Mesenchymal stem cell (in vitro differentiated cells and primary cell): Measurements from ENCODE around the gene GFRA1.

ENCODE experiments used
- DNase-seq: peaks from one replicate; pipeline ENCODE4 v3.0.0-alpha.2; 2013
- H2AFZ ChIP-seq: one replicate; pipeline ENCODE4 v1.6.1; 2013; ENCODE audit warnings: low read depth, mild to moderate bottlenecking, control low read depth, inconsistent platforms, low read length, moderate library complexity
- H2AK5ac ChIP-seq: 2 replicates; pipeline ENCODE4 v1.6.1; 2013; ENCODE audit warnings: low read length, moderate library complexity, mild to moderate bottlenecking, inconsistent platforms; ENCODE audit not compliant: severe bottlenecking
- H2BK120ac ChIP-seq: one replicate; pipeline ENCODE4 v1.6.1; 2013; ENCODE audit warnings: low read depth, mild to moderate bottlenecking, inconsistent platforms, low read length, moderate library complexity
- H2BK12ac ChIP-seq, 2 experiments: one replicate each; pipeline ENCODE4 v1.6.1; 2013; ENCODE audit warnings: inconsistent platforms in 2 of 2, low read length in 2 of 2, mild to moderate bottlenecking in 2 of 2, moderate library complexity in 2 of 2, control low read depth in 1 of 2
- H2BK15ac ChIP-seq: one replicate; pipeline ENCODE4 v1.6.1; 2013; ENCODE audit warnings: mild to moderate bottlenecking, low read depth, inconsistent platforms; ENCODE audit not compliant: poor library complexity, severe bottlenecking
- H2BK5ac ChIP-seq: 2 replicates; pipeline ENCODE4 v1.6.1; 2013; ENCODE audit warnings: low read depth, mild to moderate bottlenecking, low read length, control low read depth, inconsistent platforms; ENCODE audit not compliant: poor library complexity, severe bottlenecking
- H3K14ac ChIP-seq, 2 experiments: one replicate each; pipeline ENCODE4 v1.6.1; 2013; ENCODE audit warnings: inconsistent platforms in 2 of 2, low read length in 2 of 2, control low read depth in 1 of 2, mild to moderate bottlenecking in 1 of 2, moderate library complexity in 1 of 2
- H3K18ac ChIP-seq, 2 experiments: one replicate each; pipeline ENCODE4 v1.6.1; 2013; ENCODE audit warnings: inconsistent platforms in 2 of 2, low read length in 2 of 2, control low read depth in 1 of 2, low read depth in 1 of 2, mild to moderate bottlenecking in 1 of 2
- H3K23ac ChIP-seq, 2 experiments: one replicate each; pipeline ENCODE4 v1.6.1; 2013; ENCODE audit warnings: inconsistent platforms in 2 of 2, low read length in 2 of 2, mild to moderate bottlenecking in 2 of 2, moderate library complexity in 2 of 2, control low read depth in 1 of 2
- H3K27ac ChIP-seq: 2 replicates; pipeline ENCODE4 v1.5.1; 2013; ENCODE audit warnings: mild to moderate bottlenecking, moderate library complexity, low read length, control low read depth, inconsistent platforms; ENCODE audit not compliant: poor library complexity, severe bottlenecking
- H3K27me3 ChIP-seq, 2 experiments: 2 replicates each; pipeline versions ENCODE4 v1.6.1 to v1.7.0; 2013; ENCODE audit warnings: low read length in 2 of 2, mild to moderate bottlenecking in 2 of 2, moderate library complexity in 2 of 2, control low read depth in 1 of 2, inconsistent platforms in 1 of 2; ENCODE audit not compliant: control insufficient read depth in 1 of 2, insufficient read depth in 1 of 2
- H3K36me3 ChIP-seq, 2 experiments: 2 replicates each; pipeline versions ENCODE4 v1.6.1 to v1.7.0; 2013; ENCODE audit warnings: low read length in 2 of 2, control low read depth in 1 of 2, inconsistent platforms in 1 of 2, low read depth in 1 of 2, mild to moderate bottlenecking in 1 of 2; ENCODE audit not compliant: insufficient read depth in 2 of 2, control insufficient read depth in 1 of 2
- H3K4ac ChIP-seq, 2 experiments: one replicate each; pipeline ENCODE4 v1.6.1; 2013; ENCODE audit warnings: inconsistent platforms in 2 of 2, low read length in 2 of 2, mild to moderate bottlenecking in 2 of 2, moderate library complexity in 2 of 2, control low read depth in 1 of 2, low read depth in 1 of 2
- H3K4me1 ChIP-seq: 2 replicates; pipeline ENCODE4 v1.6.1; 2013; ENCODE audit warnings: low read depth, low read length, control low read depth; ENCODE audit not compliant: control insufficient read depth, insufficient read depth
- H3K4me2 ChIP-seq: 2 replicates; pipeline ENCODE4 v1.6.1; 2013; ENCODE audit warnings: low read length, mild to moderate bottlenecking, inconsistent platforms; ENCODE audit not compliant: poor library complexity, severe bottlenecking
- H3K4me3 ChIP-seq, 2 experiments: 2 replicates each; pipeline versions ENCODE4 v1.5.1 to v1.7.0; 2013; ENCODE audit warnings: low read length in 2 of 2, mild to moderate bottlenecking in 2 of 2, control low read depth in 1 of 2, low read depth in 1 of 2; ENCODE audit not compliant: insufficient read depth in 1 of 2
- H3K79me1 ChIP-seq: replicated peaks from 2 replicates; pipeline ENCODE4 v1.6.1; 2013; ENCODE audit warnings: mild to moderate bottlenecking, control low read depth, low read length, inconsistent platforms; ENCODE audit not compliant: poor library complexity, severe bottlenecking
- H3K9ac ChIP-seq: 2 replicates; pipeline ENCODE4 v1.7.0; 2013; ENCODE audit warnings: mild to moderate bottlenecking, low read length, moderate library complexity
- H3K9me3 ChIP-seq: 2 replicates; pipeline ENCODE4 v1.7.0; 2013; ENCODE audit warnings: mild to moderate bottlenecking, low read length; ENCODE audit not compliant: control insufficient read depth
- H4K8ac ChIP-seq: one replicate; pipeline ENCODE4 v1.6.1; 2013; ENCODE audit warnings: inconsistent platforms, mild to moderate bottlenecking, low read length, moderate library complexity
- H4K91ac ChIP-seq: one replicate; pipeline ENCODE4 v1.6.1; 2013; ENCODE audit warnings: mild to moderate bottlenecking, low read length, inconsistent platforms
- WGBS: methylation state at CpG from one replicate; pipeline ENCODE4 v1.1.7; 2013; ENCODE audit warnings: mixed read lengths; 5-methylcytosine and 5-hydroxymethylcytosine counted together

The GFRA1 gene

DNA sequence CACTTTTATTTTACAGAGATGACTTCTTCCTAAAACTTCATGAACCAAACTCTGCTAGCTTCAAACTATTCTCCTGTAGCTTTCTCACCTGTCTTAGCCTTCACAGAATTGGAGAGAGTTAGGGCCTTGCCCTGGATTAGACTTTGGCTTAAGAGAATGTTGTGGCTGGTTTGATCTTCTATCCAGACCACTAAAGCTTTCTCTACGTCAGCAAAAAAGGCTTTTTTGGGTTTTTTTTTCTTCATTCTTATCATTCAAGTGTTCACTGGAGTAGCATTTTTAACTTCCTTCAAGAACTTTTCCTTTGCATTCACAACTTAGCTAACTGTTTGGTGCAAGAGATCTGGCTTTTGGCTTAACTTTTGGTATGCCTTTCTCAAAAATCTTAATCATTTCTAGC, 31.9 kb upstream of the GFRA1 start:
- no peaks in the 10 kb centered on the region for H3K9me3 ChIP-seq
- no peak overlapping the region for H3K4ac ChIP-seq
- H4K91ac ChIP-seq = no peak overlapping the region
- no CpG with 5 or more reads among the region's 1 CpG for WGBS
- H3K18ac ChIP-seq = no peak overlapping the region
- no peak overlapping the region for H2AK5ac ChIP-seq
- H3K23ac ChIP-seq = no peak overlapping the region
- no peak overlapping the region for H2AFZ ChIP-seq
- H3K27me3 ChIP-seq = no peaks in the 10 kb centered on the region
- no peak overlapping the region for H3K9ac ChIP-seq
- H3K4me2 ChIP-seq = no peak overlapping the region
- no peak overlapping the region for H2BK12ac ChIP-seq
- no peak overlapping the region for H2BK15ac ChIP-seq
- H2BK120ac ChIP-seq = no peak overlapping the region
- H3K36me3 ChIP-seq = no peaks in the 10 kb centered on the region
- peaks cover 2% of the 10 kb centered on the region for H3K4me1 ChIP-seq
- no peak overlapping the region for H4K8ac ChIP-seq
- no peak overlapping the region for H2BK5ac ChIP-seq
- no peak for DNase-seq
- no peak overlapping the region for H3K14ac ChIP-seq
- H3K27ac ChIP-seq = no peak overlapping the region
- no peaks in the 10 kb centered on the region for H3K79me1 ChIP-seq
- no peak overlapping the region for H3K4me3 ChIP-seq

DNA sequence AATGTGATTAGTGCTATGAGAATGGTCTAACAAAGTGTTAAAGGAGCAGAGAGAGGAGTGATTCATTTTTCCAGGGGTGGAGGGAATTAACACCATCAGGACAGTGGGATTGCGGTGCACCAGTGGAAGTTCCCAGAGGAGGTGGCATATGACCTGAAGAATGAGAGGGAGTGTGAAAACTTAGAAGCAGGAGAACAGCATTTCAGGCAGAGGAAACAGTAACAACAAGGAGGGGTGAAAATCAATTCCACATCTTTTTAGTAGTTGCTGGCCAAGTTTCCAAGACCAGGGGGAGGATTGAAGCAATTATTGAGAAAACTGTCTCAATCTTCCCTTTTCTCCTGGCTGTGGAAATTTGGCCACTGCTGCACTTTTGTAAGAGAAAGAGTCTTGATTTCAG, 27.5 kb upstream of the GFRA1 start:
- Histone ChIP-seq H2AK5ac (no peak overlapping the region), H3K23ac (no peak overlapping the region), H2BK12ac (no peak overlapping the region), H3K27me3 (no peaks in the 10 kb centered on the region), H4K8ac (no peak overlapping the region), H3K4me3 (no peak overlapping the region), H3K9me3 (no peaks in the 10 kb centered on the region), H3K18ac (no peak overlapping the region), H2BK15ac (no peak overlapping the region), H3K4me1 (peaks cover 2% of the 10 kb centered on the region), H2AFZ (no peak overlapping the region), H3K79me1 (no peaks in the 10 kb centered on the region), H3K36me3 (no peaks in the 10 kb centered on the region), H3K14ac (no peak overlapping the region), H3K4ac (no peak overlapping the region), H2BK120ac (no peak overlapping the region), H3K27ac (no peak overlapping the region), H4K91ac (no peak overlapping the region), H3K4me2 (no peak overlapping the region), H2BK5ac (no peak overlapping the region), H3K9ac (no peak overlapping the region)
- DNase-seq = no peak
- WGBS = 81% methylated on average over 1 of the region's 1 CpG

DNA sequence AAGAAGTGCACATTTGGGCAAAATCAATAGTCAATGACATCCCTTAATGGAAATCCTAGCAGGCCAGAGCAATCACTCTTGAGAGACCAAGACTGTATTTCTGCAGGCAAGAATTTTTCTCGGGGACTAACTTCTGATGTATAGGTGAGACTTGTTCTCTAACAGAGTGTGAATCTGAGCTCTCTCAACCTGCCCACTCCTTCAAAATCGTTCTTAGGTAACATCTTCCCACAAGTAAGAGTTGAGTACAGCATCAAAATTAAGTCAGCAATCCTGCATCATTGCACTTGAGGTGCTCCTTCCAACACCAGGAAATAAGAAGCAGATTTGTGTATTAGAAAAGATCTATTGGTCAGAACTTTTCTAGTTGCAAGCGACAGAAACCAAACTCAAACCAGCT, 25.6 kb upstream of the GFRA1 start:
- no peak overlapping the region for H2BK12ac ChIP-seq
- H3K4me1 ChIP-seq = peaks cover 2% of the 10 kb centered on the region
- H3K27me3 ChIP-seq = no peaks in the 10 kb centered on the region
- H2BK5ac ChIP-seq = no peak overlapping the region
- no peak overlapping the region for H4K8ac ChIP-seq
- no peak overlapping the region for H2AK5ac ChIP-seq
- DNase-seq = no peak
- H3K4me2 ChIP-seq = no peak overlapping the region
- 100% methylated on average over 1 of the region's 3 CpGs for WGBS
- no peak overlapping the region for H3K14ac ChIP-seq
- no peak overlapping the region for H3K23ac ChIP-seq
- H3K9me3 ChIP-seq = no peaks in the 10 kb centered on the region
- H3K4ac ChIP-seq = no peak overlapping the region
- H2BK15ac ChIP-seq = no peak overlapping the region
- no peak overlapping the region for H2BK120ac ChIP-seq
- no peak overlapping the region for H3K4me3 ChIP-seq
- no peaks in the 10 kb centered on the region for H3K36me3 ChIP-seq
- no peak overlapping the region for H2AFZ ChIP-seq
- no peak overlapping the region for H4K91ac ChIP-seq
- H3K9ac ChIP-seq = no peak overlapping the region
- no peak overlapping the region for H3K27ac ChIP-seq
- no peak overlapping the region for H3K18ac ChIP-seq
- no peaks in the 10 kb centered on the region for H3K79me1 ChIP-seq

DNA sequence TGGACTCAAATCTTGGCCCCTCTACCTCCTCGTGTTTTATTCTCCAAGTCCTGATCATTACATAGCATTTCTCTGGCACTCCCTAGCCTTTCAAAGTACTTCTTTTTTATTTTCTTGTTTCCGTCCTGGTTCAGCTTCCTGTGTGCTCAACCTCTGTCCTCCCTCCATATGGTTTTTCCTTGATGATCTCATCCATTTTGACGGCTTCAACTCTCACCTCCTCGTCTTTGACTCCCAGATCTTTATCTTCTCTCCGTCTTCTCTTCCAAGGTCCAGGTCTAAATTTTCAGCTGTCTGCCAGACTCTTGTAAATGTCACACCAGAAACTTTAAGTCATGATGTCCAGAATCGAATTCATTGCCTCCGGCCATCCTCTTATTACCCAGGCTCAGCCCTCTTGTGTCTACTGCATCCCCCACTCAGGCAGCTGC, 23.3 kb upstream of the GFRA1 start:
- WGBS = 78% methylated on average over 7 of the region's 7 CpGs
- Histone ChIP-seq H3K23ac (no peak overlapping the region), H3K36me3 (no peaks in the 10 kb centered on the region)

More for the DNA sequence above, 23.3 kb upstream of the GFRA1 start:
- no peak for DNase-seq
- Histone ChIP-seq H2BK120ac (no peak overlapping the region), H4K8ac (no peak overlapping the region), H2BK5ac (no peak overlapping the region), H3K14ac (no peak overlapping the region), H3K27ac (no peak overlapping the region), H3K27me3 (no peaks in the 10 kb centered on the region), H3K18ac (no peak overlapping the region), H3K4ac (no peak overlapping the region), H2AK5ac (no peak overlapping the region), H2BK15ac (no peak overlapping the region), H3K9me3 (no peaks in the 10 kb centered on the region), H3K4me1 (peaks cover 2% of the 10 kb centered on the region), H4K91ac (no peak overlapping the region), H2BK12ac (no peak overlapping the region), H3K9ac (no peak overlapping the region), H2AFZ (no peak overlapping the region), H3K4me3 (no peak overlapping the region), H3K79me1 (no peaks in the 10 kb centered on the region), H3K4me2 (no peak overlapping the region)
